SK-N-SH (cell line): Measurements from ENCODE around the gene ZNF609. TPM values are rescaled to one million over a fixed set of nuclear protein-coding genes. Genes with fewer than 3 reads are reported as not detected.
A peak's percentile ranks its signal among the peaks of the same experiment; 100 is the strongest.

Experiments used
- CTCF ChIA-PET: fragments of 300-600, 350-600 bp; formaldehyde crosslinking; extraction: SDS; loops from one replicate; lab custom pipeline; 2021; lab: Yijun Ruan, JAX
- POLR2A ChIA-PET: fragments of 350-600 bp; sonication (Branson Sonifier 250); formaldehyde crosslinking; extraction: SDS; loops from one replicate; lab custom pipeline; 2020; ENCODE audit warnings: antibody characterized with exemption, inconsistent platforms; lab: Yijun Ruan, JAX
- DNase-seq: peaks from one replicate; pipeline ENCODE4 v3.0.0; 2012
- H2AFZ ChIP-seq: fragments of 200-600 bp; sonication (generic); 2 replicates; pipeline ENCODE4 v1.8.1; 2016; ENCODE audit warnings: antibody characterized with exemption, mild to moderate bottlenecking, low read depth
- H3F3A ChIP-seq: fragments of 200-600 bp; sonication (generic); replicated peaks from 2 replicates; pipeline ENCODE3; 2016; ENCODE audit warnings: antibody characterized with exemption, mild to moderate bottlenecking; ENCODE audit not compliant: insufficient read depth
- H3K27ac ChIP-seq, 2 experiments: fragments of 200-500 bp in 1 of 2; fragments of 200-600 bp in 1 of 2; sonication (Bioruptor generic) in 1 of 2; sonication (generic), shearing (Covaris generic) in 1 of 2; 2 replicates each; pipeline versions ENCODE4 v1.5.1 to v1.6.1; 2014 to 2016; ENCODE audit warnings: low read depth in 2 of 2, inconsistent platforms in 1 of 2, low read length in 1 of 2, mild to moderate bottlenecking in 1 of 2, mixed read lengths in 1 of 2
- H3K27me3 ChIP-seq: fragments of 200-600 bp; sonication (generic), shearing (Covaris generic); 2 replicates; pipeline ENCODE4 v1.6.1; 2016; ENCODE audit warnings: mixed run types; ENCODE audit not compliant: insufficient read depth
- H3K36me3 ChIP-seq, 2 experiments: fragments of 200-500 bp in 1 of 2; fragments of 200-600 bp in 1 of 2; sonication (Bioruptor generic) in 1 of 2; sonication (generic) in 1 of 2; replicated peaks in 1 of 2; 2 replicates each; pipeline versions ENCODE3 to v1.5.1; 2014 to 2016; ENCODE audit warnings: low read length in 1 of 2, mild to moderate bottlenecking in 1 of 2; ENCODE audit not compliant: insufficient read depth in 2 of 2, control insufficient read depth in 1 of 2
- H3K4me1 ChIP-seq, 2 experiments: fragments of 200-500 bp in 1 of 2; fragments of 200-600 bp in 1 of 2; sonication (Bioruptor generic) in 1 of 2; sonication (generic), shearing (Covaris generic) in 1 of 2; 2 replicates each; pipeline versions ENCODE4 v1.5.1 to v1.6.1; 2014 to 2016; ENCODE audit warnings: low read depth in 1 of 2, low read length in 1 of 2, mixed run types in 1 of 2; ENCODE audit not compliant: insufficient read depth in 2 of 2, control insufficient read depth in 1 of 2
- H3K4me2 ChIP-seq: fragments of 200-600 bp; sonication (generic), shearing (Covaris generic); 2 replicates; pipeline ENCODE4 v1.6.1; 2017; ENCODE audit warnings: mixed run types
- H3K4me3 ChIP-seq, 2 experiments: fragments of 200-500 bp in 1 of 2; fragments of 200-600 bp in 1 of 2; sonication (Bioruptor generic) in 1 of 2; sonication (generic), shearing (Covaris generic) in 1 of 2; 2 replicates each; pipeline versions ENCODE4 v1.5.1 to v1.8.1; 2014 to 2016; ENCODE audit warnings: low read depth in 2 of 2, inconsistent platforms in 1 of 2, low read length in 1 of 2, mild to moderate bottlenecking in 1 of 2, mixed read lengths in 1 of 2, moderate library complexity in 1 of 2
- H3K79me2 ChIP-seq: fragments of 200-600 bp; sonication (generic); 2 replicates; pipeline ENCODE4 v1.8.1; 2017; ENCODE audit warnings: mild to moderate bottlenecking; ENCODE audit not compliant: insufficient read depth
- H3K9ac ChIP-seq: fragments of 200-600 bp; sonication (generic); 2 replicates; pipeline ENCODE4 v1.6.1; 2017; ENCODE audit warnings: mixed run types
- H3K9me2 ChIP-seq: fragments of 200-600 bp; sonication (generic); 2 replicates; pipeline ENCODE4 v1.6.1; 2017; ENCODE audit warnings: mixed run types
- H3K9me3 ChIP-seq: fragments of 200-600 bp; sonication (generic); 2 replicates; pipeline ENCODE4 v1.6.1; 2017; ENCODE audit warnings: mixed run types, mild to moderate bottlenecking, moderate library complexity
- H4K20me1 ChIP-seq: fragments of 200-600 bp; sonication (generic); 2 replicates; pipeline ENCODE4 v1.6.1; 2017; ENCODE audit warnings: mild to moderate bottlenecking, mixed run types; ENCODE audit not compliant: insufficient read depth
- CHD2 ChIP-seq: fragments of 150-350 bp; IDR thresholded peaks from 2 replicates; pipeline ENCODE4 v1.6.1; 2018; ENCODE audit warnings: low read length; ENCODE audit not compliant: partially characterized antibody
- ELF1 ChIP-seq: IDR thresholded peaks from 2 replicates; pipeline ENCODE4 v1.4.0; 2012
- EZH2phosphoT487 ChIP-seq: fragments of 200-600 bp; sonication (generic); IDR thresholded peaks from 2 replicates; pipeline ENCODE4 v1.6.1; 2017; ENCODE audit warnings: low read depth, mixed run types, mild to moderate bottlenecking, antibody characterized with exemption, moderate library complexity, borderline replicate concordance
- FOSL2 ChIP-seq: IDR thresholded peaks from 2 replicates; pipeline ENCODE4 v1.4.0; 2012; ENCODE audit warnings: low read depth, mild to moderate bottlenecking, moderate library complexity, borderline replicate concordance
- FOXJ3 ChIP-seq: sonication (generic); formaldehyde crosslinking; IDR thresholded peaks from 2 replicates; pipeline ENCODE4 v1.5.1; 2020; ENCODE audit warnings: mild to moderate bottlenecking, missing genetic modification reagents
- GABPA ChIP-seq: IDR thresholded peaks from 2 replicates; pipeline ENCODE4 v1.4.0; 2012; ENCODE audit warnings: low read depth, mild to moderate bottlenecking
- GATA2 ChIP-seq: sonication (generic); formaldehyde crosslinking; IDR thresholded peaks from 2 replicates; pipeline ENCODE4 v1.5.0; 2020; ENCODE audit warnings: mild to moderate bottlenecking, missing genetic modification reagents
- IRF3 ChIP-seq: fragments of 150-350 bp; IDR thresholded peaks from 2 replicates; pipeline ENCODE4 v1.6.1; 2016; ENCODE audit warnings: mild to moderate bottlenecking, low read depth, low read length
- JUND ChIP-seq: IDR thresholded peaks from 2 replicates; pipeline ENCODE4 v1.4.0; 2012
- MXI1 ChIP-seq: IDR thresholded peaks from 2 replicates; pipeline ENCODE4 v1.6.1; 2012; ENCODE audit warnings: mild to moderate bottlenecking, low read depth, low read length, improper control_type of control experiment
- NFIC ChIP-seq: IDR thresholded peaks from 2 replicates; pipeline ENCODE4 v1.4.0; 2012; ENCODE audit warnings: borderline replicate concordance
- PBX3 ChIP-seq: IDR thresholded peaks from 2 replicates; pipeline ENCODE4; 2012
- POLR2AphosphoS5 ChIP-seq: IDR thresholded peaks from 2 replicates; pipeline ENCODE4 v1.6.1; 2012; ENCODE audit warnings: low read depth, low read length
- RAD21 ChIP-seq: IDR thresholded peaks from 2 replicates; pipeline ENCODE4 v1.6.1; 2012; ENCODE audit warnings: mild to moderate bottlenecking, low read length
- RCOR1 ChIP-seq: fragments of 150-350 bp; IDR thresholded peaks from 2 replicates; pipeline ENCODE4 v1.6.1; 2017; ENCODE audit warnings: antibody characterized with exemption, low read length
- REST ChIP-seq: IDR thresholded peaks from 2 replicates; pipeline ENCODE4 v1.6.1; 2012; ENCODE audit warnings: mild to moderate bottlenecking, low read depth, low read length, moderate library complexity
- RFX5 ChIP-seq: IDR thresholded peaks from 2 replicates; pipeline ENCODE4 v1.6.1; 2012; ENCODE audit warnings: mild to moderate bottlenecking, improper control_type of control experiment, low read length
- SIN3A ChIP-seq: IDR thresholded peaks from 2 replicates; pipeline ENCODE4 v1.6.1; 2012; ENCODE audit warnings: low read depth, mild to moderate bottlenecking, low read length, moderate library complexity, borderline replicate concordance
- SMC3 ChIP-seq: IDR thresholded peaks from 2 replicates; pipeline ENCODE4 v1.6.1; 2012; ENCODE audit warnings: low read depth, low read length, improper control_type of control experiment
- TAF1 ChIP-seq: IDR thresholded peaks from 2 replicates; pipeline ENCODE4 v1.6.1; 2012; ENCODE audit warnings: low read depth, mild to moderate bottlenecking, low read length, moderate library complexity, borderline replicate concordance
- TCF12 ChIP-seq: IDR thresholded peaks from 2 replicates; pipeline ENCODE4 v1.4.0; 2012
- USF2 ChIP-seq: fragments of 150-350 bp; IDR thresholded peaks from 2 replicates; pipeline ENCODE4 v1.6.1; 2017; ENCODE audit warnings: antibody characterized with exemption, low read length, low read depth, borderline replicate concordance
- YY1 ChIP-seq: IDR thresholded peaks from 2 replicates; pipeline ENCODE4 v1.4.0; 2012; ENCODE audit warnings: low read depth, mild to moderate bottlenecking
- ZBTB33 ChIP-seq: IDR thresholded peaks from 2 replicates; pipeline ENCODE4 v1.4.0; 2012; ENCODE audit warnings: low read depth, borderline replicate concordance
- WGBS: methylation state at CpG from one replicate; pipeline ENCODE4 v1.1.6; 2017; ENCODE audit warnings: low lambda C conversion rate; 5-methylcytosine and 5-hydroxymethylcytosine counted together
- polyA plus RNA-seq, 3 experiments: library from polyadenylated mRNA; depleted of rRNA; stranded (reverse); fragments of >200 nt; gene quantifications; 2 replicates each; pipeline ENCODE4 v1.2.3, GENCODE V29; 2012

The ZNF609 gene
- polyA plus RNA-seq, 1 of the 3 experiments (the other 2 are of a cell fraction): 12.6 TPM

- TF ChIP-seq FOSL2: peak; percentile 19; the same call in 1 of the 2 replicates
- TF ChIP-seq FOXJ3 (CRISPR knock-in tag): no peak
- TF ChIP-seq GABPA: no peak
- TF ChIP-seq RCOR1: no peak
- no peak for TF ChIP-seq REST
- TF ChIP-seq YY1: no peak
- TF ChIP-seq TAF1: no peak
- no peak for TF ChIP-seq ELF1
- TF ChIP-seq USF2: no peak
- peak; percentile 70; the same call in 1 of the 2 replicates for TF ChIP-seq SIN3A
- TF ChIP-seq RAD21: no peak
- no peak for TF ChIP-seq RFX5
- TF ChIP-seq TCF12: peak; percentile 95
- TF ChIP-seq SMC3: no peak
- TF ChIP-seq JUND: peak; percentile 55; the same call in 1 of the 2 replicates
- no peak for TF ChIP-seq GATA2
Measured at GRCh38 chr15:64430000-64430735, 30.2 kb upstream of the ZNF609 start (continued).

- Histone ChIP-seq H3K27ac (no peak overlapping the region), H4K20me1 (no peaks in the 10 kb centered on the region), H3K27me3 (no peaks in the 10 kb centered on the region), H3K4me3 (no peak overlapping the region), H3F3A (peaks cover 5% of the 10 kb centered on the region), H3K79me2 (no peaks in the 10 kb centered on the region; the same call in 1 of the 2 replicates), H3K9me2 (no peaks in the 10 kb centered on the region), H3K9ac (no peak overlapping the region), H3K4me2 (no peak overlapping the region), H2AFZ (no peak overlapping the region), H3K4me1 (0 out of 4 replicates have a peak, but pooled peaks cover 0 to 3% of the 10 kb centered on the region in 2 experiments), H3K36me3 (peaks cover 0 to 15% of the 10 kb centered on the region in 2 experiments), H3K9me3 (no peaks in the 10 kb centered on the region)
- CTCF ChIA-PET: no interaction called here
- 92% methylated on average over 1 of the region's 1 CpG for WGBS
- POLR2A ChIA-PET: no interaction called here
- no peak for DNase-seq
- TF ChIP-seq POLR2AphosphoS5 (no peak), ELF1 (no peak), YY1 (no peak), NFIC (no peak), CHD2 (no peak), RCOR1 (no peak), SMC3 (no peak), PBX3 (no peak), MXI1 (no peak), ZBTB33 (no peak), TAF1 (no peak), EZH2phosphoT487 (no peak), IRF3 (no peak)
Measured at GRCh38 chr15:64437982-64438381, 22.4 kb upstream of the ZNF609 start.
